H1 (cell line): ENCODE measurements around the gene RIGI. TPM values are rescaled to one million over a fixed set of nuclear protein-coding genes. Genes with fewer than 3 reads are reported as not detected.

Experiments
- ATF2 ChIP-seq: IDR thresholded peaks from 2 replicates; pipeline ENCODE4 v1.6.1; 2012; ENCODE audit warnings: low read length, inconsistent platforms
- CHD2 ChIP-seq: IDR thresholded peaks from 2 replicates; pipeline ENCODE4 v1.6.1; 2012; ENCODE audit warnings: low read length, improper control_type of control experiment
- CHD7 ChIP-seq: fragments of 300-600 bp; sonication (generic); IDR thresholded peaks from 2 replicates; pipeline ENCODE4 v1.7.1; 2012; ENCODE audit warnings: low read length, moderate library complexity, mild to moderate bottlenecking, inconsistent platforms; ENCODE audit not compliant: insufficient replicate concordance
- CTBP2 ChIP-seq: IDR thresholded peaks from 2 replicates; pipeline ENCODE4 v1.7.0; 2011; ENCODE audit warnings: borderline replicate concordance, mild to moderate bottlenecking, moderate library complexity, mixed read lengths, low read length; ENCODE audit not compliant: insufficient read depth, insufficient read length
- PHF8 ChIP-seq: fragments of 200-600 bp; sonication (generic); conservative IDR thresholded peaks from 2 replicates; pipeline ENCODE4 v1.7.1; 2012; ENCODE audit warnings: low read depth, mild to moderate bottlenecking, inconsistent platforms, low read length, moderate library complexity
- ZNF274 ChIP-seq: IDR thresholded peaks from 2 replicates; pipeline ENCODE4 v1.7.0; 2012; ENCODE audit warnings: low read length, borderline replicate concordance; ENCODE audit errors: extremely low read depth
- polyA plus RNA-seq, 7 experiments: library from polyadenylated mRNA; depleted of rRNA in 3 of 7; stranded (reverse) in 5 of 7; unstranded in 2 of 7; fragments of >200 nt in 5 of 7; fragments of 200-250 nt in 2 of 7; gene quantifications; 1 replicate in 5 of 7; 2 replicates in 1 of 7; 4 replicates in 1 of 7; pipeline versions ENCODE4 v1.2.1 to v1.2.3, GENCODE V29; 2011 to 2013; ENCODE audit warnings: missing spikeins in 2 of 7, mixed read lengths in 2 of 7
- total RNA-seq: library from RNA; stranded (reverse); fragmentation: NEBNext Ultra II Directional; extraction: Animal tissue kit (Norgen Biotek cat#: 25700); gene quantifications from 2 replicates; pipeline ENCODE4 v1.2.1, GENCODE V29; 2021

RIGI gene
- total and polyA plus RNA-seq, 2 of the 8 experiments (the other 6 are each of a cell fraction or from before 2014, with no cell fraction given) = 3.1 to 6.7 TPM

- TF ChIP-seq CHD7 = no peak
- TF ChIP-seq CHD2 = peak; percentile 98
- TF ChIP-seq ZNF274 = no peak
- TF ChIP-seq ATF2 = no peak
- peak; percentile 82 for TF ChIP-seq PHF8
- TF ChIP-seq CTBP2 = no peak
Observed at GRCh38 chr9:32550562-32551275, 24.7 kb upstream of the RIGI start (continued).
